HepG2 (cell line): Measurements from ENCODE around the gene RTKN2.

ENCODE experiments used
- BRCA1 ChIP-seq: sonication (generic); formaldehyde crosslinking; IDR thresholded peaks from 2 replicates; pipeline ENCODE4 v1.4.0; 2020; ENCODE audit warnings: missing genetic modification reagents
- CBFB ChIP-seq: sonication (generic); formaldehyde crosslinking; IDR thresholded peaks from 2 replicates; pipeline ENCODE4 v1.4.0; 2020; ENCODE audit warnings: missing genetic modification reagents
- EZH2 ChIP-seq: conservative IDR thresholded peaks from 2 replicates; pipeline ENCODE4 v1.6.1; 2012; ENCODE audit warnings: mild to moderate bottlenecking, low read depth, low read length, moderate library complexity
- MAFK ChIP-seq, 2 experiments: IDR thresholded peaks in 1 of 2; conservative IDR thresholded peaks in 1 of 2; 2 replicates each; pipeline ENCODE4 v1.6.1; 2011; ENCODE audit warnings: improper control_type of control experiment in 2 of 2, low read length in 2 of 2
- ZBTB7A ChIP-seq: sonication (generic); formaldehyde crosslinking; IDR thresholded peaks from 2 replicates; pipeline ENCODE4 v1.8.0; 2022; ENCODE audit warnings: mild to moderate bottlenecking, missing genetic modification reagents
- ZNF121 ChIP-seq: sonication (generic); formaldehyde crosslinking; IDR thresholded peaks from 2 replicates; pipeline ENCODE4 v1.5.0; 2020; ENCODE audit warnings: mild to moderate bottlenecking, missing genetic modification reagents
- TF ChIP-seq, protein P1 (sequence below): sonication (generic); formaldehyde crosslinking; IDR thresholded peaks from 2 replicates; pipeline ENCODE4 v1.5.0; 2020; ENCODE audit warnings: mild to moderate bottlenecking, missing genetic modification reagents, moderate library complexity
- TF ChIP-seq, protein P2 (sequence below): IDR thresholded peaks from 2 replicates; pipeline ENCODE4 v1.6.1; 2012; ENCODE audit warnings: low read length, improper control_type of control experiment
- TF ChIP-seq, protein P3 (sequence below): sonication (generic); formaldehyde crosslinking; IDR thresholded peaks from 2 replicates; pipeline ENCODE4 v1.8.1; 2023; ENCODE audit warnings: missing genetic modification reagents, inconsistent platforms, borderline replicate concordance
- TF ChIP-seq, protein P4 (sequence below): sonication (generic); formaldehyde crosslinking; IDR thresholded peaks from 2 replicates; pipeline ENCODE4 v1.4.0; 2020; ENCODE audit warnings: mild to moderate bottlenecking, missing genetic modification reagents

DNA sequence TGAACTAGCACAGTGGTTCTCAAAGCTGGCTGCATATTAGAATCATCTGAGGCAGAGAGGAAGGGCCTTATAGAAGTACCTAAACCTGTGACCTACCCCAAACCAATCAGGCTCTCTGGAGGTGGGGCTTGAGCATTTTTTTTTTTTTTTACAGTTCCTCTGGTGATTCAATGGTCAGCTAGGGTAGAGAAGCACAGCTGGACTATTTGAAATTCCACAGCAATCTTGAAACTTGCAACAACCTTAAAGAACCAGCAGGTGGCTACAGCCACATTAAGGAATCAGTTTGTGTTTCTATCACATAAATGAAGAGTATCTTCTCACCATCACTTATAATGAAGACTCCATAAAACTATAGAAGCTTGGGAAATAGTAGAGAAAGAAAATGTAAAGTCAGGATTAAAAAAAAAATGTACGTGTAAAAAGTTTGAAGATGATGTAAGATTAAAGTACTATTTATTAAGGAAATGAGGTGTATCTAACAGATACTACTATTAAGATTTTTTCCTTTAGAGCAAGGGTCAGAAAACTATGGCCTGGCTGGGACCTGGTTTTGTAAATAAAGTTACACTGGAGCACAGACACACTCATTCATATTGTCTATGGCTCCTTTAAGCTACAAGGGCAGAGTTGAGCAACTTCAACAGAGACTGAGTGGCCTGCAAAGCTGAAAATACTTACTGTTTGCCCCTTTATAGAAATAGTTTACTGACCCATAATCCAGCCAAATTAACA, 3.8 kb downstream of the RTKN2 start:
- TF ChIP-seq CBFB: no peak
- TF ChIP-seq, protein P1, sequence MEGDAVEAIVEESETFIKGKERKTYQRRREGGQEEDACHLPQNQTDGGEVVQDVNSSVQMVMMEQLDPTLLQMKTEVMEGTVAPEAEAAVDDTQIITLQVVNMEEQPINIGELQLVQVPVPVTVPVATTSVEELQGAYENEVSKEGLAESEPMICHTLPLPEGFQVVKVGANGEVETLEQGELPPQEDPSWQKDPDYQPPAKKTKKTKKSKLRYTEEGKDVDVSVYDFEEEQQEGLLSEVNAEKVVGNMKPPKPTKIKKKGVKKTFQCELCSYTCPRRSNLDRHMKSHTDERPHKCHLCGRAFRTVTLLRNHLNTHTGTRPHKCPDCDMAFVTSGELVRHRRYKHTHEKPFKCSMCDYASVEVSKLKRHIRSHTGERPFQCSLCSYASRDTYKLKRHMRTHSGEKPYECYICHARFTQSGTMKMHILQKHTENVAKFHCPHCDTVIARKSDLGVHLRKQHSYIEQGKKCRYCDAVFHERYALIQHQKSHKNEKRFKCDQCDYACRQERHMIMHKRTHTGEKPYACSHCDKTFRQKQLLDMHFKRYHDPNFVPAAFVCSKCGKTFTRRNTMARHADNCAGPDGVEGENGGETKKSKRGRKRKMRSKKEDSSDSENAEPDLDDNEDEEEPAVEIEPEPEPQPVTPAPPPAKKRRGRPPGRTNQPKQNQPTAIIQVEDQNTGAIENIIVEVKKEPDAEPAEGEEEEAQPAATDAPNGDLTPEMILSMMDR (CRISPR knock-in tag): peak; percentile 53
- TF ChIP-seq, protein P2, sequence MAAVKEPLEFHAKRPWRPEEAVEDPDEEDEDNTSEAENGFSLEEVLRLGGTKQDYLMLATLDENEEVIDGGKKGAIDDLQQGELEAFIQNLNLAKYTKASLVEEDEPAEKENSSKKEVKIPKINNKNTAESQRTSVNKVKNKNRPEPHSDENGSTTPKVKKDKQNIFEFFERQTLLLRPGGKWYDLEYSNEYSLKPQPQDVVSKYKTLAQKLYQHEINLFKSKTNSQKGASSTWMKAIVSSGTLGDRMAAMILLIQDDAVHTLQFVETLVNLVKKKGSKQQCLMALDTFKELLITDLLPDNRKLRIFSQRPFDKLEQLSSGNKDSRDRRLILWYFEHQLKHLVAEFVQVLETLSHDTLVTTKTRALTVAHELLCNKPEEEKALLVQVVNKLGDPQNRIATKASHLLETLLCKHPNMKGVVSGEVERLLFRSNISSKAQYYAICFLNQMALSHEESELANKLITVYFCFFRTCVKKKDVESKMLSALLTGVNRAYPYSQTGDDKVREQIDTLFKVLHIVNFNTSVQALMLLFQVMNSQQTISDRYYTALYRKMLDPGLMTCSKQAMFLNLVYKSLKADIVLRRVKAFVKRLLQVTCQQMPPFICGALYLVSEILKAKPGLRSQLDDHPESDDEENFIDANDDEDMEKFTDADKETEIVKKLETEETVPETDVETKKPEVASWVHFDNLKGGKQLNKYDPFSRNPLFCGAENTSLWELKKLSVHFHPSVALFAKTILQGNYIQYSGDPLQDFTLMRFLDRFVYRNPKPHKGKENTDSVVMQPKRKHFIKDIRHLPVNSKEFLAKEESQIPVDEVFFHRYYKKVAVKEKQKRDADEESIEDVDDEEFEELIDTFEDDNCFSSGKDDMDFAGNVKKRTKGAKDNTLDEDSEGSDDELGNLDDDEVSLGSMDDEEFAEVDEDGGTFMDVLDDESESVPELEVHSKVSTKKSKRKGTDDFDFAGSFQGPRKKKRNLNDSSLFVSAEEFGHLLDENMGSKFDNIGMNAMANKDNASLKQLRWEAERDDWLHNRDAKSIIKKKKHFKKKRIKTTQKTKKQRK: no peak
- TF ChIP-seq MAFK (conservative IDR thresholded peaks at IDR 0.05 in 1 of 2, IDR thresholded peaks at IDR 0.05 in 1 of 2; ENCODE audit: low read length in 2 of 2): no peak
- TF ChIP-seq, protein P3, sequence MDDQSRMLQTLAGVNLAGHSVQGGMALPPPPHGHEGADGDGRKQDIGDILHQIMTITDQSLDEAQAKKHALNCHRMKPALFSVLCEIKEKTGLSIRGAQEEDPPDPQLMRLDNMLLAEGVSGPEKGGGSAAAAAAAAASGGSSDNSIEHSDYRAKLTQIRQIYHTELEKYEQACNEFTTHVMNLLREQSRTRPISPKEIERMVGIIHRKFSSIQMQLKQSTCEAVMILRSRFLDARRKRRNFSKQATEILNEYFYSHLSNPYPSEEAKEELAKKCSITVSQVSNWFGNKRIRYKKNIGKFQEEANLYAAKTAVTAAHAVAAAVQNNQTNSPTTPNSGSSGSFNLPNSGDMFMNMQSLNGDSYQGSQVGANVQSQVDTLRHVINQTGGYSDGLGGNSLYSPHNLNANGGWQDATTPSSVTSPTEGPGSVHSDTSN (CRISPR knock-in tag): no peak
- TF ChIP-seq ZBTB7A: no peak
- TF ChIP-seq BRCA1 (CRISPR knock-in tag): no peak
- no peak for TF ChIP-seq ZNF121 (CRISPR knock-in tag)
- TF ChIP-seq, protein P4, sequence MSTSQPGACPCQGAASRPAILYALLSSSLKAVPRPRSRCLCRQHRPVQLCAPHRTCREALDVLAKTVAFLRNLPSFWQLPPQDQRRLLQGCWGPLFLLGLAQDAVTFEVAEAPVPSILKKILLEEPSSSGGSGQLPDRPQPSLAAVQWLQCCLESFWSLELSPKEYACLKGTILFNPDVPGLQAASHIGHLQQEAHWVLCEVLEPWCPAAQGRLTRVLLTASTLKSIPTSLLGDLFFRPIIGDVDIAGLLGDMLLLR: no peak
- no peak for TF ChIP-seq EZH2
